ENCODE results near the gene ZNF653. TPM values are rescaled to one million over a fixed set of nuclear protein-coding genes. Genes with fewer than 3 reads are reported as not detected.
"Not testable (repeated sequence)": the region's sequence is repeated elsewhere in the genome, so short reads cannot be mapped to it uniquely, and the experiment has no call there.

The ZNF653 gene
- total and polyA plus RNA-seq, 9 of the 15 experiments (the other 6 are each of a cell fraction or from before 2014, with no cell fraction given): 1.6 to 8.0 (median 4.2) TPM; not detected in 2

DNA sequence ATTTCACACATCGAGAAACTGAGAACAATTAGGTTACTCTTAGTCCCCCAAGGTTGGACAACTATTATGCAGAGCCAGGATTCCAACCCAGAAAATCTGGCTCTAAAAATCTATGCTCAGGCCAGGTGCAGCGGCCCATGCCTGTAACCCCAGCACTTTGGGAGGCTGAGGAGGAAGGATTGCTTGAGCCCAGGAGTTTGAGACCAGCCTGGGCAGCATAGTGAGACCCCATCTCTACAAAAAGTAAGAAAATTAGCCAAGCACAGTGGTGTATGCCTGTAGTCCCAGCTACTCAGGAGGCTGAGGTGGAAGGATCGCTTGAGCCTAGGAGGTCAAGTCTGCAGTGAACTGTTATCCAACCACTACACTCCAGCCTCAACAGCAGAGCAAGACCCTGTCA is 72.1 kb downstream of the ZNF653 start:
- H3K4me2 ChIP-seq (ENCODE audit: insufficient read depth, low read length); H3K4me3 ChIP-seq; CTCF ChIA-PET (ENCODE audit: low intra/inter-chr PET ratio); BruUV-seq (replicated peaks); H2AFZ ChIP-seq (ENCODE audit: low read depth, low read length); H3K9me1 ChIP-seq (ENCODE audit: control insufficient read depth, insufficient read depth, low read length); ATAC-seq; FAIRE-seq; H3K9ac ChIP-seq (ENCODE audit: insufficient read depth in 1 of 2, low read depth in 2 of 2, low read length in 2 of 2); H3K27me3 ChIP-seq (ENCODE audit: control insufficient read depth in 2 of 2, insufficient read depth in 2 of 2, low read length in 2 of 2); H3K9me3 ChIP-seq (replicated peaks; ENCODE audit: control insufficient read depth, insufficient read depth, low read depth, low read length); H4K20me1 ChIP-seq (replicated peaks; ENCODE audit: control insufficient read depth, insufficient read depth, low read length); H3K27ac ChIP-seq (ENCODE audit: extremely low read depth, low read depth, low read length); intact Hi-C loops (cut with micrococcal nuclease); in situ Hi-C loops (cut with MboI); DNase-seq (ENCODE audit: extremely low read depth in 1 of 4, low spot score in 3 of 4): not testable (repeated sequence)
- Histone ChIP-seq H3K79me2 (ENCODE audit: control insufficient read depth, insufficient read depth, low read length) (peaks cover 20% of the 10 kb centered on the region), H3K4me1 (replicated peaks in 1 of 2; ENCODE audit: control insufficient read depth in 2 of 2, insufficient read depth in 2 of 2, low read length in 2 of 2) (peaks cover 11 to 22% of the 10 kb centered on the region in 2 experiments; a peak in 4 of 5 replicates), H3K36me3 (ENCODE audit: control insufficient read depth, insufficient read depth, low read length) (peaks cover 22% of the 10 kb centered on the region)
- TF ChIP-seq ZNF121 (CRISPR knock-in tag; conservative IDR thresholded peaks at IDR 0.05): peak; percentile 80
- 0 out of 4 replicates have a peak, but pooled peaks of 1 of the 2 experiments have one; percentile 16 for TF ChIP-seq KDM1A (IDR thresholded peaks at IDR 0.05)
- WGBS (ENCODE audit: insufficient coverage, low coverage, missing lambda C conversion rate): 80% methylated on average over 3 of the region's 3 CpGs
- POLR2A ChIA-PET: interaction anchor here (1.2 kb wide), 1 partner anchor 9 kb away, joined by 3 read pairs; no protein-coding TSS in a partner anchor

Small RNA genes within 50 kb of the gene (microRNA-seq; reads per million reads assigned to microRNA genes)
- gene MIR7974 (ENCODE audit: borderline microRNAs expressed): 2.6 reads per million, percentile 32 among the genes with 10 or more reads in this experiment

Small RNA genes within 50 kb of the gene (small RNA-seq; reads per million reads assigned to genes)
- 155 reads per million, percentile 99 among the genes with 10 or more reads in this experiment for gene MIR7974
- 0.15 reads per million for gene RN7SL833P

Other genes with a start within 250 kb of the ZNF653 start
Only the 7 nearest of the 18 such genes appear.
- gene ODAD3, start 70.7 kb downstream of the ZNF653 start, total RNA-seq (2014; rRNA removed): 0.08 and 0.14 TPM in 2 replicates
- 0.11 TPM in 1 of 2 replicates, not detected in the other for gene ODAD3, start 70.7 kb downstream of the ZNF653 start, total RNA-seq (2014; rRNA removed; fragmentation: Illumina TruSeq; extraction: Trizol)
- 0.08 TPM in 1 of 2 replicates, not detected in the other for gene ODAD3, start 70.7 kb downstream of the ZNF653 start, total RNA-seq (2015; rRNA removed; fragmentation: Illumina TruSeq; extraction: Trizol)
- gene ODAD3, start 70.7 kb downstream of the ZNF653 start, total RNA-seq (2021): 0.18 and 0.51 TPM in 2 replicates
- gene ODAD3, start 70.7 kb downstream of the ZNF653 start, polyA plus RNA-seq (2011; rRNA removed): 0.19 TPM in 1 of 2 replicates, not detected in the other
- 0.08 and 0.12 TPM in 2 replicates for gene ODAD3, start 70.7 kb downstream of the ZNF653 start, polyA plus RNA-seq (2014; fragmentation: Illumina TruSeq; extraction: Trizol)
- under 1 TPM; 0.07 to 0.18 TPM for gene ODAD3, start 70.7 kb downstream of the ZNF653 start, polyA plus RNA-seq (2014; fragmentation: Nextera tagmentation; extraction: Ambion mirVana)
- gene ODAD3, start 70.7 kb downstream of the ZNF653 start, polyA plus RNA-seq (2014; rRNA removed): 0.72 and 1.5 TPM in 2 replicates
- gene PRKCSH, start 70.2 kb downstream of the ZNF653 start, total RNA-seq (2014; rRNA removed): 99.4 and 135 TPM in 2 replicates
- 25.6 and 28.4 TPM in 2 replicates for gene PRKCSH, start 70.2 kb downstream of the ZNF653 start, total RNA-seq (2014; rRNA removed; fragmentation: Illumina TruSeq; extraction: Trizol)
- gene PRKCSH, start 70.2 kb downstream of the ZNF653 start, total RNA-seq (2015; rRNA removed; fragmentation: Illumina TruSeq; extraction: Trizol): 48.1 and 52.1 TPM in 2 replicates
- gene PRKCSH, start 70.2 kb downstream of the ZNF653 start, total RNA-seq (2021): 297 and 303 TPM in 2 replicates
- 39.1 and 96.2 TPM in 2 replicates for gene PRKCSH, start 70.2 kb downstream of the ZNF653 start, polyA plus RNA-seq (2011; rRNA removed)
- 155 and 235 TPM in 2 replicates for gene PRKCSH, start 70.2 kb downstream of the ZNF653 start, polyA plus RNA-seq (2014; fragmentation: Illumina TruSeq; extraction: Trizol)
- 1 to 10 TPM; 2.3 to 6.9 TPM for gene PRKCSH, start 70.2 kb downstream of the ZNF653 start, polyA plus RNA-seq (2014; fragmentation: Nextera tagmentation; extraction: Ambion mirVana)
- gene PRKCSH, start 70.2 kb downstream of the ZNF653 start, polyA plus RNA-seq (2014; rRNA removed): 76.5 and 88.9 TPM in 2 replicates
- gene ELAVL3, start 24.8 kb downstream of the ZNF653 start, total RNA-seq (2014; rRNA removed): 0.16 TPM in 1 of 2 replicates, not detected in the other
- gene ELAVL3, start 24.8 kb downstream of the ZNF653 start, total RNA-seq (2014; rRNA removed; fragmentation: Illumina TruSeq; extraction: Trizol): not detected in 2 replicates
- gene ELAVL3, start 24.8 kb downstream of the ZNF653 start, total RNA-seq (2015; rRNA removed; fragmentation: Illumina TruSeq; extraction: Trizol): not detected in 2 replicates
- not detected in 2 replicates for gene ELAVL3, start 24.8 kb downstream of the ZNF653 start, total RNA-seq (2021)
- gene ELAVL3, start 24.8 kb downstream of the ZNF653 start, polyA plus RNA-seq (2011; rRNA removed): not detected in 2 replicates
- not detected in 2 replicates for gene ELAVL3, start 24.8 kb downstream of the ZNF653 start, polyA plus RNA-seq (2014; fragmentation: Illumina TruSeq; extraction: Trizol)
- gene ELAVL3, start 24.8 kb downstream of the ZNF653 start, polyA plus RNA-seq (2014; fragmentation: Nextera tagmentation; extraction: Ambion mirVana): not detected
- gene ELAVL3, start 24.8 kb downstream of the ZNF653 start, polyA plus RNA-seq (2014; rRNA removed): not detected in 2 replicates
- gene ECSIT, start 23.3 kb upstream of the ZNF653 start, total RNA-seq (2014; rRNA removed): 82.5 and 91.8 TPM in 2 replicates
- gene ECSIT, start 23.3 kb upstream of the ZNF653 start, total RNA-seq (2014; rRNA removed; fragmentation: Illumina TruSeq; extraction: Trizol): 14.3 and 20.4 TPM in 2 replicates
- 36.5 and 40.4 TPM in 2 replicates for gene ECSIT, start 23.3 kb upstream of the ZNF653 start, total RNA-seq (2015; rRNA removed; fragmentation: Illumina TruSeq; extraction: Trizol)
- 71.2 and 73.3 TPM in 2 replicates for gene ECSIT, start 23.3 kb upstream of the ZNF653 start, total RNA-seq (2021)
- gene ECSIT, start 23.3 kb upstream of the ZNF653 start, polyA plus RNA-seq (2011; rRNA removed): 43.9 and 66.4 TPM in 2 replicates
- gene ECSIT, start 23.3 kb upstream of the ZNF653 start, polyA plus RNA-seq (2014; fragmentation: Illumina TruSeq; extraction: Trizol): 44.0 and 49.0 TPM in 2 replicates
- gene ECSIT, start 23.3 kb upstream of the ZNF653 start, polyA plus RNA-seq (2014; fragmentation: Nextera tagmentation; extraction: Ambion mirVana): 1 to 10 TPM; 1.1 to 4.2 TPM
- 55.7 and 60.9 TPM in 2 replicates for gene ECSIT, start 23.3 kb upstream of the ZNF653 start, polyA plus RNA-seq (2014; rRNA removed)
- 9.1 and 10.1 TPM in 2 replicates for gene CNN1, start 33.0 kb upstream of the ZNF653 start, total RNA-seq (2014; rRNA removed)
- gene CNN1, start 33.0 kb upstream of the ZNF653 start, total RNA-seq (2014; rRNA removed; fragmentation: Illumina TruSeq; extraction: Trizol): 3.7 and 4.9 TPM in 2 replicates
- 3.4 and 3.5 TPM in 2 replicates for gene CNN1, start 33.0 kb upstream of the ZNF653 start, total RNA-seq (2015; rRNA removed; fragmentation: Illumina TruSeq; extraction: Trizol)
- gene CNN1, start 33.0 kb upstream of the ZNF653 start, total RNA-seq (2021): 5.8 and 6.1 TPM in 2 replicates
- gene CNN1, start 33.0 kb upstream of the ZNF653 start, polyA plus RNA-seq (2011; rRNA removed): 8.4 and 10.6 TPM in 2 replicates
- 5.2 and 6.9 TPM in 2 replicates for gene CNN1, start 33.0 kb upstream of the ZNF653 start, polyA plus RNA-seq (2014; fragmentation: Illumina TruSeq; extraction: Trizol)
- under 1 TPM; 0.23 to 0.32 TPM for gene CNN1, start 33.0 kb upstream of the ZNF653 start, polyA plus RNA-seq (2014; fragmentation: Nextera tagmentation; extraction: Ambion mirVana)
- gene CNN1, start 33.0 kb upstream of the ZNF653 start, polyA plus RNA-seq (2014; rRNA removed): 5.7 and 7.0 TPM in 2 replicates
- gene ELOF1, start 53.4 kb upstream of the ZNF653 start, total RNA-seq (2014; rRNA removed): 74.2 and 118 TPM in 2 replicates
- 56.3 and 71.5 TPM in 2 replicates for gene ELOF1, start 53.4 kb upstream of the ZNF653 start, total RNA-seq (2014; rRNA removed; fragmentation: Illumina TruSeq; extraction: Trizol)
- 125 and 129 TPM in 2 replicates for gene ELOF1, start 53.4 kb upstream of the ZNF653 start, total RNA-seq (2015; rRNA removed; fragmentation: Illumina TruSeq; extraction: Trizol)
- 105 and 107 TPM in 2 replicates for gene ELOF1, start 53.4 kb upstream of the ZNF653 start, total RNA-seq (2021)
- gene ELOF1, start 53.4 kb upstream of the ZNF653 start, polyA plus RNA-seq (2011; rRNA removed): 38.4 and 43.8 TPM in 2 replicates
- gene ELOF1, start 53.4 kb upstream of the ZNF653 start, polyA plus RNA-seq (2014; fragmentation: Illumina TruSeq; extraction: Trizol): 147 and 170 TPM in 2 replicates
- 10 to 100 TPM; 16.7 to 49.1 TPM for gene ELOF1, start 53.4 kb upstream of the ZNF653 start, polyA plus RNA-seq (2014; fragmentation: Nextera tagmentation; extraction: Ambion mirVana)
- gene ELOF1, start 53.4 kb upstream of the ZNF653 start, polyA plus RNA-seq (2014; rRNA removed): 99.8 and 115 TPM in 2 replicates
- gene ACP5, start 71.8 kb upstream of the ZNF653 start, total RNA-seq (2014; rRNA removed): 0.27 and 0.45 TPM in 2 replicates
- gene ACP5, start 71.8 kb upstream of the ZNF653 start, total RNA-seq (2014; rRNA removed; fragmentation: Illumina TruSeq; extraction: Trizol): 0.29 and 0.41 TPM in 2 replicates
- 0.79 and 1.1 TPM in 2 replicates for gene ACP5, start 71.8 kb upstream of the ZNF653 start, total RNA-seq (2015; rRNA removed; fragmentation: Illumina TruSeq; extraction: Trizol)
- gene ACP5, start 71.8 kb upstream of the ZNF653 start, total RNA-seq (2021): 0.62 and 0.85 TPM in 2 replicates
- gene ACP5, start 71.8 kb upstream of the ZNF653 start, polyA plus RNA-seq (2011; rRNA removed): 0.26 and 1.0 TPM in 2 replicates
- gene ACP5, start 71.8 kb upstream of the ZNF653 start, polyA plus RNA-seq (2014; fragmentation: Illumina TruSeq; extraction: Trizol): 0.22 and 0.33 TPM in 2 replicates
- under 1 TPM in 1 of 2 experiments, not detected in 1; 0.06 TPM for gene ACP5, start 71.8 kb upstream of the ZNF653 start, polyA plus RNA-seq (2014; fragmentation: Nextera tagmentation; extraction: Ambion mirVana)
- gene ACP5, start 71.8 kb upstream of the ZNF653 start, polyA plus RNA-seq (2014; rRNA removed): 0.34 and 0.45 TPM in 2 replicates

Data from K562 (cell line).